Liver (tissue), 3 donors: Measurements from ENCODE around the gene DUSP14.

Experiments
- CTCF ChIP-seq: fragments of 150-350 bp; IDR thresholded peaks from 2 replicates; pipeline ENCODE4 v1.5.1; 2017; ENCODE audit warnings: improper control_type of control experiment, low read depth, low read length; ENCODE audit not compliant: missing input control
- GABPA ChIP-seq, 2 donors: IDR thresholded peaks in 1 of 2; conservative IDR thresholded peaks in 1 of 2; 2 replicates each; pipeline ENCODE4 v1.6.1; 2016; ENCODE audit warnings: antibody characterized with exemption in 2 of 2, mild to moderate bottlenecking in 1 of 2, moderate library complexity in 1 of 2
- HNF4G ChIP-seq: IDR thresholded peaks from 2 replicates; pipeline ENCODE4 v1.6.1; 2016; ENCODE audit warnings: antibody characterized with exemption
- NR2F2 ChIP-seq: IDR thresholded peaks from 2 replicates; pipeline ENCODE4 v1.6.1; 2016; ENCODE audit warnings: antibody characterized with exemption
- TF ChIP-seq, protein P1 (sequence below): IDR thresholded peaks from 2 replicates; pipeline ENCODE4 v1.6.1; 2016; ENCODE audit warnings: antibody characterized with exemption, mild to moderate bottlenecking
- TF ChIP-seq, protein P2 (sequence below): IDR thresholded peaks from 2 replicates; pipeline ENCODE4 v1.6.1; 2016; ENCODE audit warnings: antibody characterized with exemption
- donor health status: healthy.
- donor health status: healthy.

GRCh38 chr17:37488607-37489196, 989 bp upstream of the DUSP14 start:
- no peak for TF ChIP-seq NR2F2
- no peak for TF ChIP-seq CTCF
- no peak for TF ChIP-seq GABPA (IDR thresholded peaks at IDR 0.05 in 1 of 2, conservative IDR thresholded peaks at IDR 0.05 in 1 of 2)
- TF ChIP-seq, protein P1, sequence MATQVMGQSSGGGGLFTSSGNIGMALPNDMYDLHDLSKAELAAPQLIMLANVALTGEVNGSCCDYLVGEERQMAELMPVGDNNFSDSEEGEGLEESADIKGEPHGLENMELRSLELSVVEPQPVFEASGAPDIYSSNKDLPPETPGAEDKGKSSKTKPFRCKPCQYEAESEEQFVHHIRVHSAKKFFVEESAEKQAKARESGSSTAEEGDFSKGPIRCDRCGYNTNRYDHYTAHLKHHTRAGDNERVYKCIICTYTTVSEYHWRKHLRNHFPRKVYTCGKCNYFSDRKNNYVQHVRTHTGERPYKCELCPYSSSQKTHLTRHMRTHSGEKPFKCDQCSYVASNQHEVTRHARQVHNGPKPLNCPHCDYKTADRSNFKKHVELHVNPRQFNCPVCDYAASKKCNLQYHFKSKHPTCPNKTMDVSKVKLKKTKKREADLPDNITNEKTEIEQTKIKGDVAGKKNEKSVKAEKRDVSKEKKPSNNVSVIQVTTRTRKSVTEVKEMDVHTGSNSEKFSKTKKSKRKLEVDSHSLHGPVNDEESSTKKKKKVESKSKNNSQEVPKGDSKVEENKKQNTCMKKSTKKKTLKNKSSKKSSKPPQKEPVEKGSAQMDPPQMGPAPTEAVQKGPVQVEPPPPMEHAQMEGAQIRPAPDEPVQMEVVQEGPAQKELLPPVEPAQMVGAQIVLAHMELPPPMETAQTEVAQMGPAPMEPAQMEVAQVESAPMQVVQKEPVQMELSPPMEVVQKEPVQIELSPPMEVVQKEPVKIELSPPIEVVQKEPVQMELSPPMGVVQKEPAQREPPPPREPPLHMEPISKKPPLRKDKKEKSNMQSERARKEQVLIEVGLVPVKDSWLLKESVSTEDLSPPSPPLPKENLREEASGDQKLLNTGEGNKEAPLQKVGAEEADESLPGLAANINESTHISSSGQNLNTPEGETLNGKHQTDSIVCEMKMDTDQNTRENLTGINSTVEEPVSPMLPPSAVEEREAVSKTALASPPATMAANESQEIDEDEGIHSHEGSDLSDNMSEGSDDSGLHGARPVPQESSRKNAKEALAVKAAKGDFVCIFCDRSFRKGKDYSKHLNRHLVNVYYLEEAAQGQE: no peak
- TF ChIP-seq, protein P2, sequence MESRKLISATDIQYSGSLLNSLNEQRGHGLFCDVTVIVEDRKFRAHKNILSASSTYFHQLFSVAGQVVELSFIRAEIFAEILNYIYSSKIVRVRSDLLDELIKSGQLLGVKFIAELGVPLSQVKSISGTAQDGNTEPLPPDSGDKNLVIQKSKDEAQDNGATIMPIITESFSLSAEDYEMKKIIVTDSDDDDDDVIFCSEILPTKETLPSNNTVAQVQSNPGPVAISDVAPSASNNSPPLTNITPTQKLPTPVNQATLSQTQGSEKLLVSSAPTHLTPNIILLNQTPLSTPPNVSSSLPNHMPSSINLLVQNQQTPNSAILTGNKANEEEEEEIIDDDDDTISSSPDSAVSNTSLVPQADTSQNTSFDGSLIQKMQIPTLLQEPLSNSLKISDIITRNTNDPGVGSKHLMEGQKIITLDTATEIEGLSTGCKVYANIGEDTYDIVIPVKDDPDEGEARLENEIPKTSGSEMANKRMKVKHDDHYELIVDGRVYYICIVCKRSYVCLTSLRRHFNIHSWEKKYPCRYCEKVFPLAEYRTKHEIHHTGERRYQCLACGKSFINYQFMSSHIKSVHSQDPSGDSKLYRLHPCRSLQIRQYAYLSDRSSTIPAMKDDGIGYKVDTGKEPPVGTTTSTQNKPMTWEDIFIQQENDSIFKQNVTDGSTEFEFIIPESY: no peak
- no peak for TF ChIP-seq HNF4G
